HG03354 (cell line): Measurements from ENCODE around the gene CASP10.
"Not testable (repeated sequence)": the region's sequence is repeated elsewhere in the genome, so short reads cannot be mapped to it uniquely, and the experiment has no call there.

Experiments used
- ATAC-seq: cut with Tn5 transposase; IDR thresholded peaks from one replicate; pipeline ENCODE4 v1.9.1; 2021; ENCODE audit warnings: mild to moderate bottlenecking; ENCODE audit not compliant: unreplicated experiment, poor library complexity, severe bottlenecking

Gene CASP10

DNA sequence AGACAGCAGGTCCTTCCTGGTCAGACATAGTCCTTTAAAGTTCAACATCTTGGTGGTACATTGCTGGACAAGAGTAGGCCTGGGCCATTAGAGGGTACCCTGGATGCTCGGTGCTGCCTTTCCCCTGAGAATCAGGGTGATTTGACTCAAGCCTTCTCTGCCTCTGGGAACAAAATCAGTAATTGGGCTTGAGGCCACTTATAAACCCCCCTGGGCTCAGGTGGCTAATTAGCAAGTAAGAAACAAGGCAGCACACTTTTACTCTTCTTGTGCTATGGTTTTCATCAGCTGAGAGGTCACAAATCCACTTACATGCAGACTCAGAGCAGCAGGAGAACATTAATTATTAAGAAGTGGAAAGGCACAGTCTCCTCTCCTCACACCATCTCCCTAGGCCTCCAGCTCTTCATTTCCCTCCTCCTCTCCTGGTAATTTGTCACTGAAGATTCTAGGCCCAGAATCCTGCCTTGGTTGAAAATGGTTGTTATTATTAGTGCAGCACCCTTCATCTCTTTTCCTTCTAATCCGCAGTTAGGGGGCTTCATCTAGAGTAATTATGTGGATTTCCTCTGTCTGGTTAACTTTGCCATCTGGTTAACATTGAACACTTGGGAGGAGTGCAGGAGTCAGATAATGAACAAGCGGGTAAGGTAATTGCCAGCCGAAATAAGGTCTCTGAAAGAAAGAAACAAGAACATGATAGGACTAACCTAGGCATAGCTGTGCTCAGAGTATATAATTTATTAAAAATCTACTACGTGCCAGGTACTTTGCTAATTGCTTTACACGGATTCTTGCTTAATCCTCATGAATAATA, 29.7 kb upstream of the CASP10 start:
- ATAC-seq, result no peak

DNA sequence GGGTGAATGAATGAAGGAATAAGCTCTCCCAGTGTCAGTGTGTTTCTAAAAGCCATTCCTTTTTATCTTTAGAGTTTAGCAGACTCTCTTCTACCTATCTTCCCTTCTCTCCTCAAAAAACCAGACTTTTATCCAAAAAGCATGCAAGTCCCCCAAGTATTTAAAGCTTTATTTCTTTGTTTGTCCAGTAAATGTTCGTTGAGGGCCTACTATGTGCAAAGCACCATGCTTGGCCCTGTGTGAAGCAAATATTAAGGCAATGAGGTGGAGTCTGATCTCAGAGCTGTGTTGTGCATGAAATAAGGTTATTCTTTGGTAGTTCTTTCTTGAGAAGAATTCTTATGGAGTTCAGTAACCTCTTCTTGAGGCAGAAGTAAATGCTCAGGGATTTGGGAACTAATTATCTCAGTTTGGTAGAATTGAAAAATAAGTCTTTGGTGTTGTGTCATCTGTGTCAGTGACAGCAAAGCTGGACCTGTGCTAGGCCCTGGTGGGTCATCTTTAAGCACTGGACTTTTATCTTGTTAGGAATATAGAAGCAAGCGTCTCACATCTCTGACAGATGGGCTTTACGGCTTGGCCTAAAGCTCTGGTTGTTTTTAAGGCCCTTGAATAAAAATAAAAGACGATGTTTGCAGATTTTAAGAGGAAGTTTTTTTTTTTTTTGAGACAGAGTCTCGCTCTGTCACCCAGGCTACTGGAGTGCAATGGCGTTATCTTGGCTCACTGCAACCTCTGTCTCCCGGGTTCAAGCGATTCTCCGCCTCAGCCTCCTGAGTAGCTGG, 28.1 kb upstream of the CASP10 start:
- ATAC-seq, result no peak

DNA sequence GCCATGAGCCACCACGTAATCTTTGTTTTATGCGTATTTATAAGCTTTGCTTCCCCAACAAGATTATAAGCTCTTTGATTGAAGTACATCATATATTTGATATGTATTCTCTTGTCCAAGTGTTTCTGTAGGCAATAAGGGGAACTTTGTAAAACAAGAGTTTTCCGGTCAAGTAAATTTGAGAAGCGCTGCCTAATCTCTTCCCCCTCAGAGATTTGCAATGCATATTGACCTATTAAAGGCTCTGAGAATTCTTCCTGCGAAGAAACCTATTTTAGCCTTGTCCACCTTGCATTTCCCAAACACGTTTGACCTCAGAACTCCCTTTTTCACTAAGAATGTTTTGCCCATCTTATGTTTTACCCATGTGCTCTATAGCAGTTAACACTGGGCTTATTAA, 26.9 kb upstream of the CASP10 start:
- no peak for ATAC-seq

DNA sequence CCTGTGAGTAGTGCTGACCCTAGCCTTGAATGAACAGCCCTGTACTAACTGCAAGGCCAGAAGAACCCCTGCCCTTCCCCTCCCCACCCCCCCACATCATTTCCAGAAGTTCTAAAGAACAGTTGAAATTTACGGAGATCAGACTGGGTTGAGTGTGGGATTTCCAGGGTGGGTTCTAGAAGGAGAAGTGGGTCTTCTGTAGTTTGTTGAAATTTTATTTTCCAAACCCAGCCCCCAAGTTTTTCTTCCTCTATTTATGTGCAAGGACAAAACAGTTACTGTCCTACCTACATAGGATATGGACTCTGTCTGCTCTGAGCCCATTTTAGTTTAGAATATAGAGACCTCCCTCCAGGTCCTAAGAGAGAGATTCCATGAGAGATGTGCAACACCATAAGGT, 26.3 kb upstream of the CASP10 start:
- ATAC-seq, result no peak

DNA sequence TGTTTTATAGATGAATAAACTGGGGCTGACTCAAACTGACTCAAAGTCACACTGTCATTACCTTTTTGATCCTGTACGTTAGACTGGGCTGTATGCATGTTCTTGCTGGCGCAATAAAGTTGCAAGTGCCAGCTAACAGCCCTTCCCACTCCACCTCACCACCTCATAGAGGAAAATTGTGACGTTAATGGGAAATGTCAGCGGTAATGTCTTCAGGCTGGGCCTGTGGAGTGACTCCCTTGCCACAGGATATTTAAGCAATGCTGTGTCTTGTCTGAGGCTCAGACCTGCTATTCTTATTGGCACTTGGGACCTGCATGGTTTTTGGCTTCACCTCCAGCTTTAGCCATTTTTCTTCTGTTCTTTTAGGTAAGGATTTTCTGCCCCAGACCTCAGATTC, 25.2 kb upstream of the CASP10 start:
- peak; percentile 23 for ATAC-seq

DNA sequence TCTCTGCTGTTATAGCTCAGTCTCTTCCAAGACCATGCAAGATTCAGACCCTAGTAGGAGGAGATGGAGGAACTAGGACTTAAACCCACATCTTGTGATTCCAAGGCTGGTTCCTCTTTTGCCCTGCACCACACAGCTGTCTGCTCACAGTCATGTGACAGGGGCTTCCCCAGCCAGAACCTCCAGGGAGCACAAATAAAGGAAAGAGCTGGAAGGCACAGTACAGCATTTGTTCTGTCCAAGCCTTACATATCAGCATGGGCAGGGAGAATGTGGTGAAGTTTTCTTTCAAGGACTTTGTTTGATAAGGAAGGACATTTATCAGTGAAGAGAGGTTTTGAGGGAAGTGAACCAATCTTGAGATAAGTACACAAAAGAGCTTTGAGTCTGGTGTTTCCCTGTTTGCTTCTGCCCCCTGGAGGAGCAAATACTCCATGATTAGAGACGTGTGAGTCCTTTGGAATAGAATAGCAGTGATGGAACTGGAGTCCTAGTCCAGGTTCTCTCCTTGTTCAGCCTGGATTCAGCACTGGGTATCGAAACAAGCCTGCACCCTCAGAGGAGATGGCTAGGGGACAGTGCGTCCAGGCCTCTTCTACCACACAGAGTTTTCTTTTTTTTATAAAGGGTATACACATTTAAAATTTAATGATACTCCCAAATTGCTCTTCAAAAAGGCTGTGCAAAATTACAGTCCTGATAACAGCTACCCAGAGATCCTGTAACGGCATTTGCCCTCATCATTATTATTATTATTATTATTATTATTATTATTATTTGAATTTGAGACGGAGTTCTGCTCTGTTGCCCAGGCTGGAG, 24.6 kb upstream of the CASP10 start:
- ATAC-seq, result peak; percentile 93

DNA sequence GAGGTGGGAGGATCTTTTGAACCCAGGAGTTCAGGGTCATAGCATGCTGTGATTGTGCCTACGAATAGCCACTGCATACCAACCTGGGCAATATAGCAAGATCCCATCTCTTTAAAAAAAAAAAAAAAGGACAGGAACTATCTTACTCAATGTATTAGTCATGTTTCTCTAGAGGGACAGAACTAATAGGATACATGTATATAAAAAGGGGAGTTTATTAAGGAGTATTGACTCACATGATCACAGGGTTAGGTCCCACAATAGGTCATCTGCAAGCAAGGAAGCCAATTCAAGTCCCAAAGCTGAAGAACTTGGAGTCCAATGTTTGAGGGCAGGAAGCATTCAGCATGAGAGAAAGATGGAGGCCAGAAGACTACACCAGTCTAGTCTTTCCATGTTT, 18.8 kb upstream of the CASP10 start:
- ATAC-seq, result no peak

DNA sequence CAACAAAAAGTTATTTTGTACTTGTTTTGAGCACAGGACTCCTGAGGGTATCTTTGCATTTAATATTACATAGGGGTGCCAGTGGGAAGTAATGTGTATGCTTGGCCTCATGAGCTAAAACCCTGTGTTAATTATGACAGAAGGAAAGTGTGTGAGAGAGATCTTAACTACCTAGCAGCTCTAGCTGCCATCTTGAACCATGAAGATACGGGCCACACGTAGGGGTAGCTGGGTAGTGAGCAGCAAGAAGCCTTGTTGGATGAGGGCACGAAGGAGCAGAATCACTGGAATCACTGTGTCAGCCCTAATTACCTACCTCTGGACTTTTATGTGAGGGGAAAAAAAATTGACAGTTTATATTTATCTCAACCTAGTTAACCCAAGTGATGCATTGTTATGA, 15.4 kb upstream of the CASP10 start:
- ATAC-seq, result no peak

DNA sequence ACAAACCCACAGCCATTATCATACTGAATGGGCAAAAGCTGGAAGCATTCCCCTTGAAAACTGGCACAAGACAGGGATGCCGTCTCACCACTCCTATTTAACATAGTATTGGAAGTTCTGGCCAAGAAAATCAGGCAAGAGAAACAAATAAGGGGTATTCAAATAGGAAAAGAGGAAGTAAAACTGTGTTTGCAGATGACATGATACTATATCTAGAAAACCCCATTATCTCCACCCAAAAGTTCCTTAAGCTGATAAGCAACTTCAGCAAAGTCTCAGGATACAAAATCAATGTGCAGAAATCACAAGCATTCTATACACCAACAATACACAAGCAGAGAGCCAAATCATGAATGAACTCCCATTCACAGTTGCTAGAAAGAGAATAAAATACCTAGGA, 14.4 kb upstream of the CASP10 start:
- not testable (repeated sequence) for ATAC-seq

DNA sequence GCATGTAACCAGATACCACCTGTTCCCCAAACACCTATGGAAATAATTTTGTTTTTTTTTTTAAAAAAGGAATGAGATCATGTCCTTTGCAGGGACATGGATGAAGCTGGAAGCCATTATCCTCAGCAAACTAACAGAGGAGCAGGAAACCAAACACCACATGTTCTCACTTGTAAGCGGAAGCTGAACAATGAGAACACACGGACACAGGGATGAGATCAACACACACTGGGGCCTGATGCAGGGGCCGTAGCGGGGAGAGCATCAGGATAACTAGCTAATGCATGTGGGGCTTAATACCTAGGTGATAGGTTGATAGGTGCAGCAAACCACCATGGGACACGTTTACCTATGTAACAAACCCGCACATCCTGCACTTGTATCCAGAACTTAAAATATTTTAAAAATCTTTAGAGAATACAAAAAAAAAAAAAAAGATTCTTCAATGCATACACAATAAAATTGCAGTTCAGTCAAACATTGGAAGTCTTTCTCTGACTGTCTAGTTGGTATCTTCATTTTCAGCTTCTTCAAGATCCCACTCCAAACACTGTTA, 11.6 kb upstream of the CASP10 start:
- no peak for ATAC-seq

DNA sequence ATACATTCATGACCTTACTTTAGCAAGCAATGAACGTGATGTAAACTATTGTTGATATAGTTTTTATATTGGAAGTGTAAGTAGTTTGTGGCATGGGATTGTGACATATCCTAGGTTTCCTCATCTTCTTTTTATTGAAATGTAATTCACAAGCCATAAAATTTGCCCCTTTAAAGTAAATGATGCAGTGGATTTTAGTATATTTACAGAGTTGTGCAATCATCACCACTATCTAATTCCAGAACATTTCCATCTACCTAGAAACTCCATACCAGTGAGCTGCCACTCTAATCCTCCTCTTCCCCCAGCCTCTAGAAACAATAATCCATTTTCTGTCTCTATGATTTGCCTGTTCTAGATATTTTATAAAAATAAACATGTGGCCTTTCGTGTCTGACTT, 10.7 kb upstream of the CASP10 start:
- ATAC-seq, result no peak

DNA sequence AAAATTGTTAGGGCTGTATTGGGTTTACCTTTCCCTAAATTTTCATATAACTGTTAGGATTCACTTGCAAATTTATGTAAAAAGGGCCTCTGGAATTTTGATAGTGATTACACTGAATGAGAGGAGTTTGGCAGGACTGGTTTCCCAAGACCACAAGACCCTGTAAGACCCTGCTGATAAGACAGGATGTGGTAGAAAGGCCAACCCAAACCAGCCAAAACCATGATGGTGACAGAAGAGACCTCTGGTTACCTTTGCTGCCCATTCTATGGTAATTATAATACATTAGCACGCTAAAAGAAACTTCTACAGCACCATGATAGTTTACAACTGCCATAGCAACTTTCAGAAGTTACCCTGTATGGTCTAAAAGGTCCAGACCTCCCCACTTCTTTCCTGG, 8.3 kb upstream of the CASP10 start:
- no peak for ATAC-seq

DNA sequence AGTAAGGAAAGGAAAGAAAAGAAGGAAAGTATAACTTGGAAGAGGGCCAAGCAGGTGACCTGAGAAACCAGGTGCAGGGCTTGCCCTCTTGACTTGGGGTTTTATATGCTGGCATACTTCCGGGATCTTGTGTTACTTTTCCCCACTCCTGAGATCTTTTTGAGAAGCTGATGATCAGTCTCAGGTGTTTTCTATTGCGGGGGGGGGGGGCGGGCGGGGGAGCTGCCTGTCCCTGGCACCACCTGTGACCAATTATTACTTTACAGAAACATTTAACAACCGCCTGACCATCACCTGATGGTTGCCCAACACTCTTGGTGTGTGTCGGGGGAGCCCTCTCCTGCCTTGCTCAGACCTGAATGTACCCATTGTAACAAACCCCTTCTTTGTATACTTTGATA, 6.9 kb upstream of the CASP10 start:
- no peak for ATAC-seq

DNA sequence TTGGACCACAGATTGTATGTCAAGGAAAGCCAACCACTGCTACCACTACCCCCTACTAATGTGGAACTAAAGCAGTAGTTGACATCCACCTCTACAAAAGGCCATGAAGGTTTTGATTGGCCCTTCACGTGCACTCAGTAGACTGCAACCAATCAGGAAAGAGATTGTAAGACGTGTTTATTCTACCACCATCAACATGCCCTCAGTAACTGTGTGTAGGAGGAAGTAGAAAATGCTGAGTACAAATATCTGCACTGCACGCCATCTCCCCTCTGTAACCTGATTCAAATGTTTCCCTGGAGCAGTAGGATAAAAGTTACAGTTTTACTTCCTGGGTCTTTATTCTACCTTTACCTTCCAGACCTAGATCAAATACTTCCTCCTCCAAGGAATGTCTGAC, 2.9 kb upstream of the CASP10 start:
- no peak for ATAC-seq

DNA sequence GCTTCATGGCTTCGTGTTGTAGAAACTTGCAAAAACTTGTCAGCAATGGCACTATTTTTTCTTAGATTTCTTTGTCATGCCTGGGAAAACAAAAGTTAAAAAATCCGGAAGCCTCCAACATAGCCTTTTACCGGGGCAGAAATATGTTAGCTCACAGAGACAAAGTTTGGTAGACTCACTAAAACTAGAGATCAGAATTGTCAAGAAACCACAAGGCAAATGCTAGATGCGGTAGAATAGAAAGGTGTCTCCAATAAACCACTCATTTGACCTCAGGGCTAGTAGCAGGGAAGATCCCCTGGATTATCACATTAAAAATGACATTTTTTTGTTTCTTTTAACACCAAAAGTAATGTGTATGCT, 405 bp downstream of the CASP10 start:
- ATAC-seq, result no peak

DNA sequence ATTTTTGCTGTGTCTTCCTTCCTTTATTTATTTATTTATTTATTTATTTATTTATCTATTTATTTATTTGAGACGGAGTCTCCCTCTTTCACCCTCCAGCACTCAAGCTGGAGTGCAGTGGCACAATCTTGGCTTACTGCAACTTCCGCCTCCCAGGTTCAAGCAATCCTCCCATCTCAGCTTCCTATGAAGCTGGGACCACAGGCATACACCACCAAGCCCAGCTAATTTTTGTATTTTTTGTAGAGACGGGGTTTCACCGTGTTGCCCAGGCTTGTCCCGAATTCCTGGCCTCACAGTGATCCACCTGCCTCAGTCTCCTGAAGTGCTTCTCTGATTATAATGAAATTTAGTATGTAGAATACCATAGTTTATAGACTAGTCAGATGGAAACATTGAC, 894 bp downstream of the CASP10 start:
- ATAC-seq, result not testable (repeated sequence)

DNA sequence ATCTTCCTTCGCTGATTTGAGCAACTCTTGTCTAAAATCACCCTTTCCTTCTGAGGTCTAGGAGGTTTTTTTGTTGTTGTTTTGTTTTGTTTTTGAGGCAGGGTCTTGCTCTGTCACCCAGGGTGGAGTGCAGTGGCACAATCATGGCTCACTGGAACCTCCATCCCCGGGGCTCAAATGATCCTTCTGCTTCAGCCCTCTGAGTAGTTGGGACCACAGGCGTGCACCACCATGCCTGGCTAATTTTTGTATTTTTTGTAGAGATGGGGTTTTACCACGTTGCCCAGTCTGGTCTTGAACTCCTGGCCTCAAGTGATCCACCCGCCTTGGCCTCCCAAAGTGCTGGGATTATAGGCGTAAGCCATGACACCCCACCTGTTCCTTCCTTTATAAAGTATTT, 1.3 kb downstream of the CASP10 start:
- not testable (repeated sequence) for ATAC-seq

DNA sequence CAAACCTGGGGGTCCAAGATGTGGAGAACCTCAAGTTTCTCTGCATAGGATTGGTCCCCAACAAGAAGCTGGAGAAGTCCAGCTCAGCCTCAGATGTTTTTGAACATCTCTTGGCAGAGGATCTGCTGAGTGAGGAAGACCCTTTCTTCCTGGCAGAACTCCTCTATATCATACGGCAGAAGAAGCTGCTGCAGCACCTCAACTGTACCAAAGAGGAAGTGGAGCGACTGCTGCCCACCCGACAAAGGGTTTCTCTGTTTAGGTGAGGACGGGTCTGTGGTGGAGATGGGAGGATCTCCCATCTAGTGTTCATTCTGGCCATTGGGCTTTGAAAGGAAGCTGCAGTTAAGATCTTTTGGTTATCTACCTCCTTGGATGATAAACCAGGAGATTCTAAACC, 2.9 kb downstream of the CASP10 start:
- ATAC-seq, result no peak

DNA sequence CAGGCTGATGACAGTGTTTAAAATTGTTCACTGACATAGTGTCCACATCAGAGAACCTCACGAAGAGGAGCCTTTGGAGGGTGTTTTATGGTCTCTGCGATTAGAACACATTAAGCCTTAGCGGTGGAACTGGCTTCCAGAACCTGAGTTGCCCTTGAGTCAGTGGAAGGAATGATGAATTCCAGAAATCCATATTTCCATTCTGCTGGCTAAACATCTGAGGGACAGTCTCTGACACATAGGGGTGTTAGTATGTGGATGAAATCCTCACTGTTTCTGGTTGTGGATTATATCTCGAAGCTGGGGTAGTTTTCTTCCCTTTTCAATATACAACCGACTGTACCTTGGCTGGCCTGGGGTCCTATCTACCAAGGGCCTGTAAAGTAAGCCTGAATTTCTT, 4.0 kb downstream of the CASP10 start:
- ATAC-seq, result no peak

DNA sequence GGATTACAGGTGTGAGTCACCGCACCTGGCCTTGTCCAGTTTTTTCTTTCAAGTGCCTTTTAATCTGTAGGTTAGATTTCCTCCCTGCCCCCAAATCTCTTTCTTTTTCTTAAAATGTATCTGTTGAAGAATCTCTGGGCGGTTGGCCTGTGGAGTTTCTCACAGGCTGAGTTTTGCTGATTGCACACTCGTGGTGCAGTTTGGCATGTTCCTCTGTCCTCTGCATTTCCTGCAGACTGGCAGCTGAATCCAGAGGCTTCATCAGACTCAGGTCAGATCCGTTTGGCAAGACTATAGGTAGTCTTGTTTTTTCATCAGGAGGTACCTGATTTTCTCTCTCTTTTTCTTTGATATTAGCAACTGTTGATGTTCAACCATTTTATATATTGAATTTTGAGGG, 5.5 kb downstream of the CASP10 start:
- no peak for ATAC-seq
